SK-MEL-5 (cell line): ENCODE measurements around the gene COL4A4. TPM values are rescaled to one million over a fixed set of nuclear protein-coding genes. Genes with fewer than 3 reads are reported as not detected.

Experiments used
- DNase-seq: peaks from one replicate; pipeline ENCODE4 v3.0.0-alpha.2; 2016; ENCODE audit warnings: low read depth, low spot score
- in situ Hi-C: cut with HindIII; loops from 2 replicates; pipeline ENCODE4 v1.10.0; 2016; ENCODE audit warnings: low sequenced_read_pairs, high pct_unique_total_duplicates, low pct_unique_long_range_greater_than_20kb
- small RNA-seq, 2 experiments: library from RNA; depleted of rRNA; stranded (forward); fragments of <200 nt; gene quantifications; one replicate each; pipeline ENCODE3, GENCODE V24; 2014
- total RNA-seq: library from RNA; depleted of rRNA; stranded (reverse); fragments of >200 nt; shearing (Covaris generic); gene quantifications from 2 replicates; pipeline ENCODE4 v1.2.3, GENCODE V29; 2014; rRNA removed

Gene COL4A4
- total RNA-seq, 1 experiment from 2014 or later, result not detected

GRCh38 chr2:226977775-226978190 is 186.2 kb downstream of the COL4A4 start:
- in situ Hi-C loops, result no loop called here

GRCh38 chr2:226973816-226974215 is 190.2 kb downstream of the COL4A4 start:
- no peak for DNase-seq
- in situ Hi-C loops, result no loop called here

More at GRCh38 chr2:226977775-226978190, 186.2 kb downstream of the COL4A4 start:
- no peak for DNase-seq

- in situ Hi-C loops, result no loop called here
- DNase-seq, result no peak
Measured at GRCh38 chr2:226971770-226972169, 192.2 kb downstream of the COL4A4 start.

- in situ Hi-C loops, result no loop called here
- no peak for DNase-seq
Measured at GRCh38 chr2:226971084-226971483, 192.9 kb downstream of the COL4A4 start.

- in situ Hi-C loops, result no loop called here
- no peak for DNase-seq
Measured at GRCh38 chr2:226970362-226970761, 193.6 kb downstream of the COL4A4 start.

- in situ Hi-C loops, result no loop called here
- no peak for DNase-seq
Measured at GRCh38 chr2:226969417-226970080, 194.5 kb downstream of the COL4A4 start.

- DNase-seq, result no peak
- in situ Hi-C loops, result no loop called here
Measured at GRCh38 chr2:226965376-226965775, 198.6 kb downstream of the COL4A4 start.

GRCh38 chr2:226963528-226963927 is 200.5 kb downstream of the COL4A4 start:
- DNase-seq, result no peak
- in situ Hi-C loops, result no loop called here

GRCh38 chr2:226962176-226962773 is 201.7 kb downstream of the COL4A4 start:
- in situ Hi-C loops, result no loop called here
- DNase-seq, result no peak

GRCh38 chr2:226959418-226959817 is 204.6 kb downstream of the COL4A4 start:
- DNase-seq, result no peak
- in situ Hi-C loops, result no loop called here

- no peak for DNase-seq
- in situ Hi-C loops, result no loop called here
Measured at GRCh38 chr2:226956659-226957058, 207.3 kb downstream of the COL4A4 start.

- DNase-seq, result no peak
- in situ Hi-C loops, result no loop called here
Measured at GRCh38 chr2:226953826-226954225, 210.2 kb downstream of the COL4A4 start.

- in situ Hi-C loops, result no loop called here
- no peak for DNase-seq
Measured at GRCh38 chr2:226953206-226953605, 210.8 kb downstream of the COL4A4 start.

Small RNA genes within 50 kb of the gene (small RNA-seq; reads per million reads assigned to genes)
- 0 reads per million in 2 experiments for gene RF00554

Other genes with a start within 250 kb of the COL4A4 start
- 0.03 TPM in 1 of 2 replicates, not detected in the other for gene COL4A3, start 419 bp upstream of the COL4A4 start, total RNA-seq
- gene MFF, start 161.0 kb upstream of the COL4A4 start, total RNA-seq, result 126 and 144 TPM in 2 replicates
- gene TM4SF20, start 215.1 kb upstream of the COL4A4 start, total RNA-seq, result not detected in 2 replicates
- gene SCYGR1, start 223.7 kb upstream of the COL4A4 start, total RNA-seq, result not detected in 2 replicates